Duodenal mucosa (tissue), 2 donors: ENCODE results near the gene TAF4B.
"Not testable (repeated sequence)": the region's sequence is repeated elsewhere in the genome, so short reads cannot be mapped to it uniquely, and the experiment has no call there.

Experiments used
- H3K27ac ChIP-seq: one replicate; pipeline ENCODE4 v1.7.0; 2013; ENCODE audit warnings: low read depth, low read length
- H3K27me3 ChIP-seq, 2 donors: one replicate each; pipeline ENCODE4 v1.7.0; 2013; ENCODE audit warnings: low read length in 2 of 2, control low read depth in 1 of 2; ENCODE audit not compliant: insufficient read depth in 2 of 2, control insufficient read depth in 1 of 2
- H3K36me3 ChIP-seq, 2 donors: one replicate each; pipeline ENCODE4 v1.7.0; 2013; ENCODE audit warnings: low read length in 2 of 2, control low read depth in 1 of 2; ENCODE audit not compliant: insufficient read depth in 2 of 2, control insufficient read depth in 1 of 2
- H3K4me1 ChIP-seq, 2 donors: one replicate each; pipeline ENCODE4 v1.7.0; 2013; ENCODE audit warnings: low read length in 2 of 2, control low read depth in 1 of 2; ENCODE audit not compliant: insufficient read depth in 2 of 2, control insufficient read depth in 1 of 2
- H3K4me3 ChIP-seq, 2 donors: one replicate each; pipeline ENCODE4 v1.7.0; 2013; ENCODE audit warnings: low read length in 2 of 2, low read depth in 1 of 2
- H3K9ac ChIP-seq, 2 donors: one replicate each; pipeline ENCODE4 v1.7.0; 2013; ENCODE audit warnings: low read length in 2 of 2, low read depth in 1 of 2
- H3K9me3 ChIP-seq, 2 donors: one replicate each; pipeline ENCODE4 v1.7.0; 2013; ENCODE audit warnings: low read length in 2 of 2, control low read depth in 1 of 2; ENCODE audit not compliant: control insufficient read depth in 1 of 2

The TAF4B gene

GRCh38 chr18:26226229-26227050 is at the start of gene TAF4B:
TAF4B (plus strand) TSS chr18:26226445; CDS start chr18:26226934, 489 bp downstream.
- peak within 1 kb of the TSS; percentile 65 to 81 for H3K9ac ChIP-seq
- H3K27me3 ChIP-seq = no peaks in the 10 kb centered on the region
- H3K4me3 ChIP-seq = peak within 1 kb of the TSS; percentile 87 to 90
- H3K4me1 ChIP-seq = peaks cover 10 to 15% of the 10 kb centered on the region in 2 donors
- no peaks in the 10 kb centered on the region for H3K36me3 ChIP-seq
- H3K9me3 ChIP-seq = no peaks in the 10 kb centered on the region
- H3K27ac ChIP-seq = peak within 1 kb of the TSS; percentile 20

DNA sequence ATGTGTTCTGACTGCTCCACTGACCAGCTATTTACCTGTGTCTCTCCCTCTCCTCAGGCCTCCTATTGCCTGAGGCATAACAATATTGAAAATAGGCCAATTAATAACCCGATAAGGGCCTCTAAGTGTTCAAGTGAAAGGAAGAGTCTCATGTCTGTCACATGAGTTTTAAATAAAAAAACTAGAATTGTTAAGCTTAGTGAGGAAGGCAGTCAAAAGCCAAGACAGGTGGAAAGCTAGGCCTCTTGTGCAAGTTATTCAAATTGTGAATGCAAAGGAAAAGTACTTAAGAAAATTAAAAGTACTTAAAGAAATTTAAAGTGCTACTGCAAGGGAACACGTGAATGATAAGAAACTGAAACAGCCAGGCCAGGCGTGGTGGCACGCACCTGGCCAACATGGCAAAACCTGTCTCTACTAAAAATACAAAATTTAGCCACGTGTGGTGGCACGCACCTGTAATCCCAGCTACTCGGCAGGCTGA is 44.9 kb upstream of the TAF4B start:
- Histone ChIP-seq H3K4me1 (no peaks in the 10 kb centered on the region), H3K36me3 (no peaks in the 10 kb centered on the region), H3K4me3 (no peak overlapping the region), H3K9me3 (no peaks in the 10 kb centered on the region), H3K27me3 (no peaks in the 10 kb centered on the region), H3K27ac (no peak overlapping the region), H3K9ac (no peak overlapping the region)

GRCh38 chr18:26183395-26184112 is 42.7 kb upstream of the TAF4B start:
- no peak overlapping the region for H3K27ac ChIP-seq
- no peak overlapping the region for H3K9ac ChIP-seq
- no peaks in the 10 kb centered on the region for H3K9me3 ChIP-seq
- H3K4me3 ChIP-seq = no peak overlapping the region
- H3K36me3 ChIP-seq = no peaks in the 10 kb centered on the region
- H3K27me3 ChIP-seq = no peaks in the 10 kb centered on the region
- no peaks in the 10 kb centered on the region for H3K4me1 ChIP-seq

DNA sequence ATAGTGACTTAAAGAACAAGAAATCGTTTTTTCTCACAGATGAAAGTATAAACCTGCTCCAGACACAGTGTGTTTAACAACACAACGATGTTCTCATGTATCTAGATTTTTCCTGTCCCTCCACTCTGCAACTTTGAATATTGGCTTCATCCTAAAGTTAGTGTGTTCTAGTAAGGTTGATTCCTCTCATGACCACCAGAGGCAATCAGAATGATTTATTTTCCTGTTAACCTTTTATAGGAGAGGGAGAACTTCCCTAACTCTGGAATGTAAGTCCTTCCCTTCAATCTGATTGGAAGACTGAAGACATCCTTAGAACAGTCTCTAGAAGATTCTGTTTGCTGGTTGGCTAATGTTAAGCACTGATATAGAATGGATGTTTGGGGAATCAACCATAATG is 41.0 kb upstream of the TAF4B start:
- Histone ChIP-seq H3K27me3 (no peaks in the 10 kb centered on the region), H3K36me3 (no peaks in the 10 kb centered on the region), H3K9ac (no peak overlapping the region), H3K4me3 (no peak overlapping the region), H3K4me1 (no peaks in the 10 kb centered on the region), H3K9me3 (no peaks in the 10 kb centered on the region), H3K27ac (no peak overlapping the region)

DNA sequence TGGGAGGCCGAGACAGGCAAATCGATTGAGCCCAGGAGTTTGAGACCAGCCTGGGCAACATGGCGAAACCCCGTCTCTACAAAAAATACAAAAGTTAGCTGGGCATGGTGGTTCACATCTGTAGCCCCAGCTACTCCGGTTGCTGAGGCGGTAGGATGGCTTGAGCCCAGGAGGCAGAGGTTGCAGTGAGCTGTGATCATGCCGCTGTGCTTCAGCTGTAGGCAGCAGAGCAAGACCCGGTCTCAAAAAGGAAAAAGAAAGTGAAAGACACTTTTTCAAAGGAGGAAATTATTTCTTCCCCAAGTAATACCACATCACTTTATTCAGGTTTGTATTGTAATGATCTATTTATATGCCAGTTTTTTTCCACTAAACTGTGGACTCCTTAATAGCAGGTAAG is 35.7 kb upstream of the TAF4B start:
- Histone ChIP-seq H3K36me3 (no peaks in the 10 kb centered on the region), H3K9ac (no peak overlapping the region), H3K27me3 (no peaks in the 10 kb centered on the region), H3K4me1 (no peaks in the 10 kb centered on the region), H3K9me3 (no peaks in the 10 kb centered on the region), H3K27ac (no peak overlapping the region), H3K4me3 (peak overlapping the region in 1 of 2 donors; percentile 36)

DNA sequence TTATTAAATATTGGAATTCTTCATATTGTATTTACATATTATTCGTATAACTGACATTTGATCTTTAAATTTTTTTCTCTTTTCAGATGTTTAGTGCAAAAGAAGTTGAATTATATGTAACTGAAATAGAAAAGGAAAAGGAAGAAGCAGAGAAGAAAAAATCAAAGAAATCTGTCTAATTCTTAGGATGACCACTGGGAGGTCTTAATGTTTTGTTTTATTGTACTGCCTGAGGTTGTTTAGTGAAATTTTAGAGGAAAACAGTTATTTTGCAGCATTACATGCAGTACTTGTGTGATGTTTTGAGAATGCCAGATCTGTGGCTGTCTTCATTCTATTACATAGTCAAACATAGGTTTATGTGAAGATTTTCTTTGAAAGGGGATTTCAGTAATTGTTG is 34.0 kb upstream of the TAF4B start:
- Histone ChIP-seq H3K27me3 (no peaks in the 10 kb centered on the region), H3K27ac (no peak overlapping the region), H3K4me3 (no peak overlapping the region), H3K4me1 (no peaks in the 10 kb centered on the region), H3K36me3 (no peaks in the 10 kb centered on the region), H3K9me3 (no peaks in the 10 kb centered on the region), H3K9ac (no peak overlapping the region)

- no peak overlapping the region for H3K9ac ChIP-seq
- no peak overlapping the region for H3K27ac ChIP-seq
- no peaks in the 10 kb centered on the region for H3K36me3 ChIP-seq
- H3K4me1 ChIP-seq = no peaks in the 10 kb centered on the region
- H3K4me3 ChIP-seq = no peak overlapping the region
- H3K9me3 ChIP-seq = no peaks in the 10 kb centered on the region
- H3K27me3 ChIP-seq = no peaks in the 10 kb centered on the region
Measured at GRCh38 chr18:26196605-26197004, 29.6 kb upstream of the TAF4B start.

DNA sequence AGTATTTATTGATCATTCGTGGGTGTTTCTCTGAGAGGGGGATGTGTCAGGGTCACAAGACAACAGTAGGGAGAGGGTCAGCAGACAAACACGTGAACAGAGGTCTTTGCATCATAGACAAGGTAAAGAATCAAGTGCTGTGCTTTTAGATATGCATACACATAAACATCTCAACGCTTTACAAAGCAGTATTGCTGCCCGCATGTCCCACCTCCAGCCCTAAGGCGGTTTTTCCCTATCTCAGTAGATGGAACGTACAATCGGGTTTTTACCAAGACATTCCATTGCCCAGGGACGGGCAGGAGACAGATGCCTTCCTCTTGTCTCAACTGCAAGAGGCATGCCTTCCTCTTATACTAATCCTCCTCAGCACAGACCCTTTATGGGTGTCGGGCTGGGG is 24.2 kb upstream of the TAF4B start:
- H3K9me3 ChIP-seq, H3K36me3 ChIP-seq, H3K4me3 ChIP-seq, H3K27me3 ChIP-seq, H3K27ac ChIP-seq, H3K4me1 ChIP-seq, H3K9ac ChIP-seq: not testable (repeated sequence)

- H3K27ac ChIP-seq = no peak overlapping the region
- H3K4me3 ChIP-seq = no peak overlapping the region
- H3K9ac ChIP-seq = no peak overlapping the region
- H3K36me3 ChIP-seq = no peaks in the 10 kb centered on the region
- no peaks in the 10 kb centered on the region for H3K27me3 ChIP-seq
- no peaks in the 10 kb centered on the region for H3K4me1 ChIP-seq
- H3K9me3 ChIP-seq = no peaks in the 10 kb centered on the region
Measured at GRCh38 chr18:26205318-26205717, 20.9 kb upstream of the TAF4B start.

GRCh38 chr18:26206488-26206887 is 19.8 kb upstream of the TAF4B start:
- H3K9me3 ChIP-seq = no peaks in the 10 kb centered on the region
- H3K4me1 ChIP-seq = no peaks in the 10 kb centered on the region
- no peak overlapping the region for H3K9ac ChIP-seq
- no peak overlapping the region for H3K4me3 ChIP-seq
- H3K36me3 ChIP-seq = no peaks in the 10 kb centered on the region
- H3K27ac ChIP-seq = no peak overlapping the region
- H3K27me3 ChIP-seq = no peaks in the 10 kb centered on the region
